Suprapubic skin (tissue), 4 donors: ENCODE measurements around the gene PLEK.

Source experiments
- EP300 ChIP-seq: sonication (generic); formaldehyde crosslinking; IDR thresholded peaks from one replicate; pipeline ENCODE4 v1.6.1; 2017; ENCODE audit warnings: antibody characterized with exemption
- POLR2AphosphoS5 ChIP-seq, 3 donors: sonication (generic); formaldehyde crosslinking; IDR thresholded peaks; one replicate each; pipeline ENCODE4 v1.6.1; 2017; ENCODE audit warnings: antibody characterized with exemption in 3 of 3
- TF ChIP-seq, protein P1 (sequence below), 2 donors: fragments of 200-600 bp in 1 of 2; fragments of 450-650 bp in 1 of 2; sonication (generic) in 1 of 2; IDR thresholded peaks; one replicate each; pipeline ENCODE4 v1.5.1; 2016 to 2019; ENCODE audit warnings: antibody characterized with exemption in 2 of 2, mild to moderate bottlenecking in 1 of 2, moderate library complexity in 1 of 2

DNA sequence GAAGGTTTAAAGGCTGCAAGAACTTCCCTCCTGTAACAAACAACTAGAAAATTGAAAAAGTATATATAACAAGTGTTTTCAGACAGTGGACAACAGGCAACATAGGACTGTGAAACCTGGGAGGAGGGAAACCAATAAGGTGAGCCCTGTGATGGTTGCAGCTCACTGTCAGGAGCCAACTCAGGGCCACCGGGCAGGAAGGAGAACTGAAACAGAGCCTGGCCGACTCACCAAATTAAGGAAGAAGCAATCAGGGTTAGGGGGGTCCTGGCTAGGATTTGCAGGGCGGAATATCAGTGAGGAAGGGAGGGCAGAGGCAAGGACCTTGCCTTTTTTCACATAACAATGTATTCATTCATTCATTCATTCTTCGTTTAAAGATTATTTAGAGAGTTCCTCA, 23.5 kb upstream of the PLEK start:
- TF ChIP-seq, protein P1, sequence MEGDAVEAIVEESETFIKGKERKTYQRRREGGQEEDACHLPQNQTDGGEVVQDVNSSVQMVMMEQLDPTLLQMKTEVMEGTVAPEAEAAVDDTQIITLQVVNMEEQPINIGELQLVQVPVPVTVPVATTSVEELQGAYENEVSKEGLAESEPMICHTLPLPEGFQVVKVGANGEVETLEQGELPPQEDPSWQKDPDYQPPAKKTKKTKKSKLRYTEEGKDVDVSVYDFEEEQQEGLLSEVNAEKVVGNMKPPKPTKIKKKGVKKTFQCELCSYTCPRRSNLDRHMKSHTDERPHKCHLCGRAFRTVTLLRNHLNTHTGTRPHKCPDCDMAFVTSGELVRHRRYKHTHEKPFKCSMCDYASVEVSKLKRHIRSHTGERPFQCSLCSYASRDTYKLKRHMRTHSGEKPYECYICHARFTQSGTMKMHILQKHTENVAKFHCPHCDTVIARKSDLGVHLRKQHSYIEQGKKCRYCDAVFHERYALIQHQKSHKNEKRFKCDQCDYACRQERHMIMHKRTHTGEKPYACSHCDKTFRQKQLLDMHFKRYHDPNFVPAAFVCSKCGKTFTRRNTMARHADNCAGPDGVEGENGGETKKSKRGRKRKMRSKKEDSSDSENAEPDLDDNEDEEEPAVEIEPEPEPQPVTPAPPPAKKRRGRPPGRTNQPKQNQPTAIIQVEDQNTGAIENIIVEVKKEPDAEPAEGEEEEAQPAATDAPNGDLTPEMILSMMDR (IDR thresholded peaks at IDR 0.05) = no peak
- TF ChIP-seq EP300 (no peak), POLR2AphosphoS5 (IDR thresholded peaks at IDR 0.05) (no peak)
